HG03097 (cell line): Measurements from ENCODE around the gene OAS2.
"Not testable (repeated sequence)": the region's sequence is repeated elsewhere in the genome, so short reads cannot be mapped to it uniquely, and the experiment has no call there.

ENCODE experiments used
- ATAC-seq: cut with Tn5 transposase; IDR thresholded peaks from one replicate; pipeline ENCODE4 v1.9.1; 2021; ENCODE audit not compliant: unreplicated experiment, low FRiP score

The OAS2 gene

DNA sequence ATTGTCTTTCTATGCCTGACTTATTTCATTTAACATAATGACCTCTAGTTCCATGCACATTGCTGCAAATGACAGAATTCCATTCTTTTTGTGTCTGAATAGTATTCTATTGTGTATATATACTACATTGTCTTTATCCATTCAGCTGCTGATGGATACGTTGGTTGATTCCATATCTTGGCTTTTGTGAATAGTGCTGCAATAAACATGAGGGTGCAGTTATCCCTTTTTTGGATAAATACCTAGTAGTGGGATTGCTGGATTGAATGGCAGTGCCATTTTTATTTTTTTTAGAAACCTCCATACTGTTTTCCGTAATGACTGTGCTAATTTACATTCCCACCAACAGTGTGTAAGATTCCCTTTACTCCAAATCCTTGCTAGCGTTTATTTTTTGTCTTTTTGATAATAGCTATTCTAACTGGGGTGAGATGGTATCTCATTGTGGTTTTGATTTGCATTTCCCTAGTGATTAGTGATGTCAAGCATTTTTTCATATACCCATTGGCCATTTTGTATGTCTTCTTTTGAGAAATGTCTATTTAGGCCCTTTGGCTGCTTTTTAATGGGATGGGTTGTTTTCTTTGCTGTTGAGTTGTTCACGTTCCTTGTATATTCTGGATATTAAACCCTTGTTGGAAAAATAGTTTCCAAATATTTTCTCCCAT lies 2.3 kb downstream of the OAS2 start:
- ATAC-seq: no peak

DNA sequence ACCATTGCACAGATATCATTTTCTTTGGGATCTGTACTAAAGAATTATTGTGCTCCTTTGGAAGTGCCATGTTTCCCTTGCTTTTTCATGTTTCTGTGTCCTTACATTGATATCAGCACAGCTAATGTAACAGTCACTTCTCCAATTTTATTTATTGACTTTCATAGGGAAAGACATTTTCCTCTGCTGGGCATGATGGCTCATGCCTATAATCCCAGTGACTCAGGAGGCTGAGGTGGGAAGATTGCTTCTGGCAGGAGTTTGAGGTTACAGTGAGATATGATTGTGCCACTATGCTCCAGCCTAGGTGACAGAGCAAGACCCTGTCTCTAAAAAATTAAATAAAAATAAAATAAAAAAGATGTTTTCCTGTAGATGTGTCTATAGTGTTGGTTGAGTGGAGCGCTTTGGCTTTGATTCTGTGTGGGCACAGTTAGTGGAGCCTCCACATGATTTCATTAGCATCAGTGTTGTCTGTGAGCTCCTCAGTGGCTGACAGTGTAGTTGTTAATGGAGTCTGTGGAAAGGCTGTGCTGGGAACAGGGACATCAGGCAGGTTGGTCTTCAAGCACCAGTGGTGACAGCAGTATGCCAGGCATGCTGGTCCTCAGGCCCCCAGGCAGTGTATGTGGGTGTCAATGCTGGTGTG lies 7.4 kb downstream of the OAS2 start:
- no peak for ATAC-seq

DNA sequence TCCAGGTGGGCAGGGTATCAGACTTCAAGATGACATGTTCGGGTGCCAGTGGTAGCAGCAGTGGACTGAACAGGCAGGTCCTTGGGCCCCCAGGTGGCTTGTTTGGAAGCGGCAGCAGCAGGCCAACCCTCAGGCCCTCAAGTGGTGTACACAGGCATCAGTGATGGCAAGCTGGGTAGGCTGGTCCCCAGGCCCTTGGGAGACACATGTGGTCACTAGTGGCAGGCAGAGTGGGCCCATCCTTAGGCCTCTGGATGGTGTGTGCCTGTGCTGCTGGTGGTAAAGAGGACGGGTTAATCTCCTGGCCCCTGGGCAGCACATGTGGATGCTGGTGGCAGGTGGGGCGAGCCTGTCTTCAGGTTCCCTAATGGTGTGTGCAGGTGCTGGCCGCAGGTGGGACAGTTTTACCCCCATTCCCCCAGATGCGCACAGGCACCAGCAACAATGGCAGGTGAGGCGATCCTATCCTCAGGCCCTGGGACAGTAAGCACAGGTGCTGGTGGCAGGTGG lies 8.0 kb downstream of the OAS2 start:
- ATAC-seq: no peak

DNA sequence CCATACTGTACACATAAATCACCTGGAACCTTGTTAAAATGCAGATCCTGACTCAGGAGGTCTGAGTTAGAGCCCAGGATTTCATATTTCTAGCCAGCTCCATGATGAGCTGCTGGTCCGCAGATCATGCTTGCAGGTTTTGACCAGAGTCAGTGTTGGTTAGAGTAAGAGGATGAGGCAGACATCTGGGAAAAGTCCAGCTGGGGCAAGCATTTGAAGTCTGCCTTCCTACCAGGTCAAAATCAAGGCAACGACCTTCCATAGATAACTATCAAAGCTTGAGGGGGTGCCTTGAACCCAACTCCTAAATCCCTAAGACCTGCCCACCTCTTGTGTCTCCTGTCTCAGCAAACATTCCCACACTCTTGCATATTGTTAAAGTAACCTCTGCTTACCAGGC lies 9.2 kb downstream of the OAS2 start:
- ATAC-seq: no peak

DNA sequence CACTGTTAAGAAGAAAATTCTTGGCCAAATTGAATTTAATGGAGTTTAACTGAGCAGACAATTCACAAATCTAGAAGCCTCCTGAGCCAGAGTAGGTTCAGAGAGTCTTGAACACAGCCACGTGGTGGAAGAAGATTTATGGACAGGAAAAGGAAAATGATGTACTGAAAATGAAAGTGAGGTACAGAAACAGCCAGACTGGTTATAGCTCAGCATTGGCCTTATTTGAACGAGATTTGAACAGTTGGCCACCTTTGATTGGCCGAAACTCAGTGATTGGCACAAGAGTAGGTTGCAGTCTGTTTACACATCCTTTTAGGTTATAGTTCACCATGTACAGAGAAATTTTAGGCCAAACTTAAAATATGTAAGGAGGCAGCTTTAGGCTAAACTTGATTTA lies 9.9 kb downstream of the OAS2 start:
- no peak for ATAC-seq

DNA sequence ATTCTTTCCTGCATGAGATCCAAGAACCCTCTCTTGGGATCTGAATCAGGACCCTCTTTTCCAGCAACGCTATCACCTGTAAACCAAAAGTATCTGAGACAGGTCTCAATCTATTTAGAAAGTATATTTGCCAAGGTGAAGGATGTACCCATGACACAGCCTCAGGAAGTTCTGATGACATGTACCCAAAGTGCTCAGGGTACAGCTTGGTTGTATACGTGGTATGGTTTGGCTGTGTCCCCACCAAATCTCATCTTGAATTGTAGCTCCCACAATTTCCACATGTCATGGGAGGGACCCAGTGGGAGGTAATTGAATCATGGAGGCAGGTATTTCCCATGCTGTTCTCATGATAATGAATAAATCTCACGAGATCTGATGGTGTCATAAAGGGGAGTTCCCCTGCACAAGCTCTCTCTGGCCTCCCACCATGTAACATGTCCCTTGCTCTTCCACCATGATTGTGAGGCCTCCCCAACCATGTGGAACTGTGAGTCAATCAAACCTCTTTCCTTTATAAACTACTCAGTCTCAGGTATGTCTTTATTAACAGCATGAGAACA lies 10.6 kb downstream of the OAS2 start:
- not testable (repeated sequence) for ATAC-seq

DNA sequence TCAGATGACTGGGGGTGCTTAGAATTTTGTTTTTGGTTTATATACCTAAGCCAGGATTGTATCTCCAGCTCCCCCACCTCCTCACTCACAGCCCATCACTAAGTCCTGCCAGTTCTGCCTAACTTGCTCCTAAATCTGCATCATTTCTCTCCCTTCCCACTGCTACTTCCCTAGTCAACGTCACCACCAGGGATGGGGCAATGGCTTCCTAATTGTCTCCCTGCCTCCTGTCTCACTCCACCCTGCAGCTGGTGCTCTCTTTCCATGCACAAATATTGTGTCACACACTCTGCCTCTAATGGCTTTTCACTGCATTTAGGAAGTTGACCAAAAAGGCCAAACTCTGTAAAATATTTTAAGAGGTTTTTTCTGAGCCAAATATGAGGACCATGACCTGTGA lies 11.5 kb downstream of the OAS2 start:
- ATAC-seq: no peak

DNA sequence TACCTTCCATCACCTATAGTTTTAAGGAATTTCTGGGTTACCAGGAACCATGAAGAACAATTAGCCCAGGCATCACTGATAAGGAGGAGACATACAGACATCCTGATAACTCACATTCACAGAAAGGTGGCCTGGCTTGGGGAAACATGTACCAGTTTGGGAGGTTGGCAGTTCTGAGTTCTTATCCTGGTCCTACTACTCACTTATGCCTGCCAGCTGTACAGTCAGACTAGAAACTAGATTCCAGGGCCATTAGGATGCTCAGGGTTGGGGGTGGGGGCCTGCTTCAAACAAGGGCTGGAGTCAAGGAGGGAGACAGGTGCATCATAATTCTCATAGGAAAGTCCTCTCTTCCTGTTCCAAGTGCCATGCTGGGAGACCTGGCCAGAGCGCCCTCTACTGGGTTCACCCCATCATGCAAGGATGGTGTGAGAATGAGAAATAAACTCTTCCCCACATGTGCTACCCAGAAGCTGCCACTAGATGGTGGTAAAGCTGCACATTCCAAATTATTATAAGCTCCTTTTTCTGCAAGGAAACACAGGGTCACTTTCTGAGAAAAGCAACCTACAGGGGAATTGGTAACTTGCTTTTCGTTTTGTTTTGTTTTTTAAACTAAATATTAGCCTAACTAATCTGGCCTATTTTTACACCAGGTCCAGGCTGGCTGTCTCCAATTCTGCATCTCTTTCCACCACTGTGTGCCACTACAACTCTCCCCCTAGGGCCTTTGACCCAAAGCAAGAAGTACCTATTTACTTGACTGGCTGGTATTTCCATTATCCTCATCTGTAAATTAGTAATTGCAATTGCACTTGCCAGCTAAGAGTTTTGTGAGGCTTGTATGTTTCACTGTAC lies 14.5 kb downstream of the OAS2 start:
- no peak for ATAC-seq

DNA sequence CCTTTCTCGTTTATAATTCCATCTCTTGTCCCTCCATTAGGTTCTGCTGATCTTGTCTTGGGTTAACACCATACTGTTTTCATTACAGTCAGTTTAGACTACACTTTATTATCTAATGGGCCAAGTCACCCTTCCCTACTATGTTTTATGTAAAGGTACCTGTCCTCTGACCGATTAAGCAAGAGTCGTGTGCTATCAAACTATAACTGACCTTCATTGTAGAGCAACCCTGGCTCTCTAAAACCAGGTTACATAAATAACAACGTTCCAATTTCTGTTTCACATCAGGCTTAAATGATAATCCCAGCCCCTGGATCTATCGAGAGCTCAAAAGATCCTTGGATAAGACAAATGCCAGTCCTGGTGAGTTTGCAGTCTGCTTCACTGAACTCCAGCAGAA lies 16.7 kb downstream of the OAS2 start:
- ATAC-seq: no peak

DNA sequence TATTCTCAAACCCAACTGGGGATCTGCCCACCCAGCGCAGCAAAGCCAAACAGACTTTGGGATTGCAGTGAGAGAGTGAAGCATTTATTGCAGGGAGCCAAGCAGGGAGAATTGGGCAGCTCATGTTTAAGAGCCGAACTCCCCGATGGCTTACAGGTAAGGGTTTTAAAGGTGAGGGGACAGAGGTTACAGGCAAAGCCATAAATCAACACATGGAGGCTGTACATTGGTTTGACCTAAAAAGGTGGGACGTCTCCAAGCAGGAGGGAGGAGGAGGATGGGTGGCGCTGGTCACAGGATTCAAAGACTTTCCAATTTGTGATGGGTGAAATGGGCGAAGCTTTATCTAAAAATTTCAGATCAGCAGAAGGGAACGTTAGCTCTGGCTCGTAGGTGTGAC lies 18.2 kb downstream of the OAS2 start:
- ATAC-seq: no peak

DNA sequence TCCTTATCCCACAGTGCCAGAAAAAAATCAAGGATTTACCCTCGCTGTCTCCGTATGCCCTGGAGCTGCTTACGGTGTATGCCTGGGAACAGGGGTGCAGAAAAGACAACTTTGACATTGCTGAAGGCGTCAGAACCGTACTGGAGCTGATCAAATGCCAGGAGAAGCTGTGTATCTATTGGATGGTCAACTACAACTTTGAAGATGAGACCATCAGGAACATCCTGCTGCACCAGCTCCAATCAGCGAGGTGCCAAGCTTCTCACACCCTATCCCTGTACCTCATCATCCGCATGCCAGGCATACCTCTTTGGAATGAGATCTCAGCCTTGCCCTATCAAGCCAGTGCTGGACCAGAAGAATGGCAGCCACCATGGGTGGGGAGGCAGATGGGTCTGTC lies 19.2 kb downstream of the OAS2 start:
- no peak for ATAC-seq

DNA sequence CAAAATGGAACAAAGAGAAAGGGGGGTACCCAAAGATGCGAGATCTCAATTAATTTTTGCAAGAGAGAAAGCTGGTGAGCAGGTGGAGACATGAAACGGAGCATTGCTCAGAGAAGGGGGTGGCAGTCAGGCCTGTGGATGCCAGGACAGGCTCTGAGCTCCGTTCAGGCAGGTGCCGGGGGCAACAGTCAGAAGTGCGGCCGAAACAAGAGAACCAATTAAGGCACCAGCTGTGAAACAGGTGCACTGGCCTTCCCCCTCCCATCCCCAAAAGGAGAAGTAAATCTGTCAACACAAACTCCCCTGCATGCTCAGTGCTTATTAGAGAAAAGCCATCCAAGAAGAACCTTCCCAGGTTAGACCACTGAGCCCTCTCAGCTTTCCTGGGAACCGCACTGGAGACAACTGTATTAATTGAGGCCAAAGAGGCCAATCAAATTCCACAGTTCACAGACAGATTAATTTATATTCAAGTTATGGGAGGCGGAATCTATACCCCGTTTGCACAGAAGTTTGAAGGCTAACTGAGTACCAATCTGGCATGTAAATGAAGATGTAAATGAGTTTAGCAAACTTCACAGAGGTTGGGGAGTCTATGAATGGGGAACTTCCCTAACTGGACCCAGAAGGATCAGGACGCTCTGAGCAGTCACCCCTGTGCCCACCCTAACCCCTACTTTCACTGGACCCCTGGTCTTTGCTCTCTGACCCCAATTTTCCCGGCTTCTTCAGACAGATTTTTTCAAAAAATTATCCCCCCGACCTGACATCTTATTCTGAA lies 20.9 kb downstream of the OAS2 start:
- ATAC-seq: peak; percentile 89

DNA sequence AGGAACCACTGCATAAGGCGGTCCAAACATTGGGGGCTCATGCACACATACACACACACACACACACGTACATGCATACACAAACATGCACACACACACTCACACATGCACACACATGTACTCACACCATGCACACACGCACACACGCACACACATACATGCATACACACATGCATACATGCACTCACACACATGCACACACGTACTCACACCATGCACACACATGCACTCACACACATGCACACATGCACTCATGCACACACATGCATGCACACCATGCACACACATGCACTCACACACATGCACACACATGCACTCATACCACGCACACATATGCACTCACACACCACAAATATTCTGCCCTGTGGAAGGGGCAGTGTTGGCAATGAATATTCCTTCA lies 22.1 kb downstream of the OAS2 start:
- no peak for ATAC-seq

DNA sequence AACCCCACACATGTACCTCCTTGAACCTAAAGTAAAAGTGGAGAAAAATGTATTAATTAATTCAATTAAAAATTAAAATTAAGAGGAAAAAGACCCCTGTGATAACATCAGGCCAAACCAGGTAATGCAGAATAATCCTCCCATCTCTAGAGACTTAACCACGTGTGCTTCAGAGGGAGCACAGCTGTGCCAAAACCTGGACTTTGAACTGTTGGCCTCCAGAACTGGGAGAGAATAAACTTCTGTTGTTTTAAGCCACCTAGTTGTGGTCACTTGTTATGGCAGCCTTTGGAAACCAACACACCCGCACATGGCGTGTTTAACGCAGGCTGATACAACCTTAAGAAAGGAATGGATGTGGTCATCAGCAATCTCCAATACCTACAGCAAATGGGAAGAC lies 23.8 kb downstream of the OAS2 start:
- no peak for ATAC-seq

DNA sequence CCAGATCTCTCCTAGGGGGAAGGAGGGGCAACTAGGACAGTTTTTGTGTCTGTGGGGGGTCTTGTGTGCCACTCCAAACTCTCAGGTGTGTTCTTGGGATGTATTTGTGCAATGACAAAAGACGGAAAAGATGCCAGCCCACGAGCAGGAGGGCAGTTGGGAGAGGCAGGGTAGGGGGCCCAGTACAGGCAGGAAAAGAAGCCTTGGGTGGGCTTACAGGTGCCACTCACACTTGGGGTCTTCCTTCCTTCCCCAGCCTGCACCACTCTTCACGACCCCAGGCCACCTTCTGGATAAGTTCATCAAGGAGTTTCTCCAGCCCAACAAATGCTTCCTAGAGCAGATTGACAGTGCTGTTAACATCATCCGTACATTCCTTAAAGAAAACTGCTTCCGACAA lies 24.4 kb downstream of the OAS2 start:
- no peak for ATAC-seq

DNA sequence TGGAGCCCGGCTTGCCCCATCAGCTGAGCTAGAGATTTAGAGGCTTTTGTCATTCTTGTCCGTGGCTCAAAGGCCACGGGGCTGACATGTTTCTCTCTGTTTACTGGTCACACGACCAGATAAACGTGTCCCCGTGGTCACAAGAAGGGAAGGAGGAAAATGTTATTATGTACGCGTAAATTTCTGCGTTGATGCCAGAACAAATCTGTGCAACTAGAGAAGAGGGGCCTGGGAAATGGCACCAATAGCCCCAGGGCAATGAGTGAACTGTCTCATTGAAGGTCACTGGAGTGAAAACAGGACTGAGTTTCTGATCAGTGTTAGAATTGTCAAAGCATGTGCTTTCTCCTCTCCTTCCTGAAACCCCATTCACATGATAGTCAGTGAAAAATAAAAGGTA lies 25.3 kb downstream of the OAS2 start:
- no peak for ATAC-seq

DNA sequence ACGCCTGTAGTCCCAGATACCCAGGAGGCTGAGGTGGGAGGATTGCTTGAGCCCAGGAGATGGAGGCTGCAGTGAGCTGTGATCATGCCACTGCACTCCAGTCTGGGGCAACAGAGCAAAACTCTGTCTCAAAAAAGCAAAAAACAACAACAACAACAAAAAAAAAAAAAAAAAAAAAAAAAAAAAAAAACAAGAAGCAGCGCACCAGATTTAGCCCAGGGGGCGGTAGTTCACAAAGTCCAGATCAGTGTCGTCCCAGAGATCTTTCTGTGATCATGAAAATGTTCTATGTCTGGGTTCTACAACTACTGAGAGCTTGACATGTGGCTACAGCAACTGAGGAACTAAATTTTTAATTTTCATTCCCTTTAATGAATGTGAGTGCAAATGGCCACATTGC lies 27.4 kb downstream of the OAS2 start:
- no peak for ATAC-seq

DNA sequence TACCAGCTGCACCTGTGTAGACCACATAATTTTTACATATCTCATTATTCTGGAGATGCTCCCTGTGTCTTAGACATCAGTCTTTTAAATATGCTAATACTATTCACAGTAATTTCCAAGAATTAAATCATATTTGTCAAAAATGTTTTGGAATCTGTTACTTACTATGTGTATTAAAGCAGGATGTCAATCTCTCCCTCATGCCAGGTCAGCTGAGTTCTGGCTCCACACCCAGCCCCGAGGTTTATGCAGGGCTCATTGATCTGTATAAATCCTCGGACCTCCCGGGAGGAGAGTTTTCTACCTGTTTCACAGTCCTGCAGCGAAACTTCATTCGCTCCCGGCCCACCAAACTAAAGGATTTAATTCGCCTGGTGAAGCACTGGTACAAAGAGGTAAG lies 27.9 kb downstream of the OAS2 start:
- ATAC-seq: no peak

DNA sequence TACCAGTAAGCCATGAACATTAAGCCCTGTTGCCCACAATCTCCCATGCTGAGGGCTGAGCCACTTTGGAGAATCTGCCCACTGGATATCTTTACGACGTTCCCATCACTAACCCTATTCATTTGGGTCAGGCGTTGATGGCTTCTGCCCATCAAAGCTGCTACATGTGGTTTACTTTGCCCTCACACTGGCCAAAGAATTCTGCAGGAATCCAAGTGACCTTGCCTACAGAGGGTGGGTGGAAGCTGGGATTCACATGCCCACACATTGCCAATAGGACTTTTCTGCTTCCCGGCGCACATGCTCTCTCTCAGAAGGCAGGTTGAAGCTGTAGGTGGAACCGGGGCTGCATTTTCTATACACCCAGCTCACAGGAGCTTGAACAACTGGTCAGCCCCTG lies 28.3 kb downstream of the OAS2 start:
- no peak for ATAC-seq

DNA sequence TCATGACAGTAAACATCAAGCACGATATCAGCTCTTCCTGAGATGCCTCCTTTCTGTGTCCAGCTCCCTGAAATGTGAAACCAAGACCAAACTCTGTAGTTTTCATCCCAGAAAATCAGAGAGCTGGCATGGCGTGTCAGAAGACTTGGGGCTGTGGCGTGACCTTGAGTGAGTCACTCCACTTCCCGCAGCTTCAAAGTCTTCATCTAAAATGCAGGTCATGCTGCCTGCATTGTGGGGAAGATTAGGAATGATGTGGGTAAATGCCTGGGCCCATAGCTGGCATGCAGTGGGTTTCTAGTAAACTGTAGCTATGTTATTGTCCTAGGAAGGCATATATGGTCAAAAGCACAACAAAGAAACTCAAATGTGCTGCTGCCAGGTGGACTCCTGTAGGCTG lies 28.8 kb downstream of the OAS2 start:
- ATAC-seq: no peak

DNA sequence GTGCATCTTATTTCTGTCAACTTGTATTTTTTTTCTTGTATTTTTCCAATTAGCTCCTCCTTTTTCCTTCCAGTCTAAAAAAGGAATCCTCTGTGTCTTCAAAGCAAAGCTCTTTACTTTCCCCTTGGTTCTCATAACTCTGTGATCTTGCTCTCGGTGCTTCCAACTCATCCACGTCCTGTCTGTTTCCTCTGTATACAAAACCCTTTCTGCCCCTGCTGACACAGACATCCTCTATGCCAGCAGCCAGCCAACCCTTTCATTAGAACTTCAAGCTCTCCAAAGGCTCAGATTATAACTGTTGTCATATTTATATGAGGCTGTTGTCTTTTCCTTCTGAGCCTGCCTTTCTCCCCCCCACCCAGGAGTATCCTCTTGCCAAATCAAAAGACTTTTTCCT lies 32.4 kb downstream of the OAS2 start:
- no peak for ATAC-seq
